Stimulated activated naive CD8-positive, alpha-beta T cell treated with anti-CD3 and anti-CD28 coated beads, Interleukin-15, Interleukin-2, amounts not matched to agents 100 U/mL and 50 U/mL, for 24 hours (primary cell): ENCODE measurements around the gene DLX1.
"Not testable (repeated sequence)": the region's sequence is repeated elsewhere in the genome, so short reads cannot be mapped to it uniquely, and the experiment has no call there.

Source experiments
- ATAC-seq: fragments of 150-1000 bp; cut with Tn5 transposase; one replicate; pipeline ENCODE4 v1.10.0; 2021
- DNase-seq: peaks from one replicate; pipeline ENCODE4 v3.0.0; 2021

Gene DLX1

GRCh38 chr2:172114579-172114978 lies 29.3 kb downstream of the DLX1 start:
- ATAC-seq: no peak

GRCh38 chr2:172116107-172116506 lies 30.8 kb downstream of the DLX1 start:
- no peak for ATAC-seq
- DNase-seq: no peak

More at GRCh38 chr2:172114579-172114978, 29.3 kb downstream of the DLX1 start:
- no peak for DNase-seq

GRCh38 chr2:172119089-172119488 lies 33.8 kb downstream of the DLX1 start:
- DNase-seq: no peak
- ATAC-seq: no peak

GRCh38 chr2:172120118-172120517 lies 34.8 kb downstream of the DLX1 start:
- no peak for ATAC-seq
- no peak for DNase-seq

- DNase-seq: no peak
- no peak for ATAC-seq
These were observed 43.2 kb downstream of the DLX1 start for GRCh38 chr2:172128484-172128883.

GRCh38 chr2:172129404-172129803 lies 44.1 kb downstream of the DLX1 start:
- DNase-seq (no peak), ATAC-seq (no peak)

GRCh38 chr2:172131713-172132555 lies 46.6 kb downstream of the DLX1 start:
- ATAC-seq (no peak), DNase-seq (no peak)

GRCh38 chr2:172134270-172134669 lies 49.0 kb downstream of the DLX1 start:
- no peak for DNase-seq
- no peak for ATAC-seq

GRCh38 chr2:172135446-172135845 lies 50.1 kb downstream of the DLX1 start:
- no peak for ATAC-seq
- DNase-seq: no peak

- DNase-seq (no peak), ATAC-seq (no peak)
These were observed 51.8 kb downstream of the DLX1 start for GRCh38 chr2:172137109-172137508.

- DNase-seq (no peak), ATAC-seq (no peak)
These were observed 52.6 kb downstream of the DLX1 start for GRCh38 chr2:172137943-172138342.

GRCh38 chr2:172138727-172139126 lies 53.4 kb downstream of the DLX1 start:
- DNase-seq, ATAC-seq: not testable (repeated sequence)
